ENCODE results near the gene GPR37. TPM values are rescaled to one million over a fixed set of nuclear protein-coding genes. Genes with fewer than 3 reads are reported as not detected.

Gene GPR37
- total RNA-seq, 1 experiment from 2014 or later = 10.5 TPM

DNA sequence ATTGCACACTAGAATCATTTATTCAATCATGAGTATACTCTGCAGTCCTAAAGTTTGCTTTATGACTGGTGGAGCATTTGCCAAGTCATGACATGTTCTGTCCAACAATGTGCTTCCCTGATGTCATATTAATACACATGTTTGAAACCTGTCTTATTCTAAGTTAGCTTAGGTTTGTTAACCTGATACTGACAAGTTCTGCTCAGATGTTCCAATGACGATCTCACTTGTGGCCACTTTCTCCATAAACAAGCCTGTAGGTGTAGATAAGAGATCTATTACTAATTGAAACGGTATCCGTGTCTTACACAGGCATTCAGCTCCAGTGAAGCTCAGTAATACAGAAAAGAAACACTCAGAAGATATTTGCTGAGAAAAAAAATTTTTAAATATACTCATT is 64.9 kb downstream of the GPR37 start:
- ATAC-seq (no peak), DNase-seq (no peak)
- Histone ChIP-seq H3K27ac (ENCODE audit: low read length) (no peak overlapping the region), H3K27me3 (ENCODE audit: low read length) (no peaks in the 10 kb centered on the region), H4K20me1 (ENCODE audit: low read length) (no peaks in the 10 kb centered on the region), H3K9me3 (ENCODE audit: low read length) (no peaks in the 10 kb centered on the region), H3K4me1 (ENCODE audit: insufficient read depth, low read length) (no peaks in the 10 kb centered on the region), H3K9me2 (replicated peaks; ENCODE audit: low read length) (no peaks in the 10 kb centered on the region), H3K4me2 (ENCODE audit: low read length) (no peak overlapping the region), H2AFZ (ENCODE audit: low read length) (no peak overlapping the region), H3F3A (ENCODE audit: low read length, unreplicated experiment) (no peaks in the 10 kb centered on the region), H3K79me2 (ENCODE audit: low read length) (no peaks in the 10 kb centered on the region), H3K4me3 (ENCODE audit: low read length) (no peak overlapping the region), H3K36me3 (ENCODE audit: low read depth, low read length) (no peaks in the 10 kb centered on the region), H3K9ac (ENCODE audit: low read length) (no peak overlapping the region)
- ChIA-PET CTCF (no interaction called here), POLR2A (ENCODE audit: unreplicated experiment) (no interaction called here)
- no TSS peak for BruUV-seq (replicated peaks)
- intact Hi-C loops (cut with micrococcal nuclease) = no loop called here
- TF ChIP-seq EZH2phosphoT487 (IDR thresholded peaks at IDR 0.05; ENCODE audit: borderline replicate concordance, low read length) (no peak), EZH2 (IDR thresholded peaks at IDR 0.05; ENCODE audit: low read length, unreplicated experiment) (no peak)
- TF ChIP-seq, protein P1, sequence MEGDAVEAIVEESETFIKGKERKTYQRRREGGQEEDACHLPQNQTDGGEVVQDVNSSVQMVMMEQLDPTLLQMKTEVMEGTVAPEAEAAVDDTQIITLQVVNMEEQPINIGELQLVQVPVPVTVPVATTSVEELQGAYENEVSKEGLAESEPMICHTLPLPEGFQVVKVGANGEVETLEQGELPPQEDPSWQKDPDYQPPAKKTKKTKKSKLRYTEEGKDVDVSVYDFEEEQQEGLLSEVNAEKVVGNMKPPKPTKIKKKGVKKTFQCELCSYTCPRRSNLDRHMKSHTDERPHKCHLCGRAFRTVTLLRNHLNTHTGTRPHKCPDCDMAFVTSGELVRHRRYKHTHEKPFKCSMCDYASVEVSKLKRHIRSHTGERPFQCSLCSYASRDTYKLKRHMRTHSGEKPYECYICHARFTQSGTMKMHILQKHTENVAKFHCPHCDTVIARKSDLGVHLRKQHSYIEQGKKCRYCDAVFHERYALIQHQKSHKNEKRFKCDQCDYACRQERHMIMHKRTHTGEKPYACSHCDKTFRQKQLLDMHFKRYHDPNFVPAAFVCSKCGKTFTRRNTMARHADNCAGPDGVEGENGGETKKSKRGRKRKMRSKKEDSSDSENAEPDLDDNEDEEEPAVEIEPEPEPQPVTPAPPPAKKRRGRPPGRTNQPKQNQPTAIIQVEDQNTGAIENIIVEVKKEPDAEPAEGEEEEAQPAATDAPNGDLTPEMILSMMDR (conservative IDR thresholded peaks at IDR 0.05; ENCODE audit: low read depth, low read length) = no peak

DNA sequence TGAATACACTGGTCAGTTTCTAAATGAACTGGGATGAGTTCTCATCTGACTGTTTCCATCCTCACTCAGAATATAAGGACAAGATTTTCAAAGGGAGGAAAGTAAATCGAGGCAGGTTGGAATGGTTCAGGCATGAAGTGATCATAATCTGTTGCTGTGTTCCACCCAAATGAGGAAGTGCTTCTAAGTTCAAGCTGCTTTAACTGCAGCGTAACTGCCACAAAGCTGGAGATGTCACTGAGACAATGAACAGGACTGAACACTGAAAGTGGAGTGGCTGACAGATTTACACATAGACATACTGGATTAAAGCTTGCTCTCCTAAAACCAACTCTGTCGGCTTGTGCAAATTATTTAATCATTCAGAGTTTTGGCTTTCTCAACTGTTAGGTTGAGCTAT is 66.6 kb downstream of the GPR37 start:
- H3K36me3 ChIP-seq (ENCODE audit: low read depth, low read length) = no peaks in the 10 kb centered on the region
- H3F3A ChIP-seq (ENCODE audit: low read length, unreplicated experiment) = no peaks in the 10 kb centered on the region
- H3K9me2 ChIP-seq (replicated peaks; ENCODE audit: low read length) = no peaks in the 10 kb centered on the region
- no peak overlapping the region for H2AFZ ChIP-seq (ENCODE audit: low read length)
- H3K27ac ChIP-seq (ENCODE audit: low read length) = no peak overlapping the region
- ChIA-PET CTCF (no interaction called here), POLR2A (ENCODE audit: unreplicated experiment) (no interaction called here)
- DNase-seq (no peak), ATAC-seq (no peak)
- H3K4me2 ChIP-seq (ENCODE audit: low read length) = no peak overlapping the region
- H3K9ac ChIP-seq (ENCODE audit: low read length) = no peak overlapping the region
- no peaks in the 10 kb centered on the region for H3K9me3 ChIP-seq (ENCODE audit: low read length)
- no peaks in the 10 kb centered on the region for H3K79me2 ChIP-seq (ENCODE audit: low read length)
- no peaks in the 10 kb centered on the region for H3K27me3 ChIP-seq (ENCODE audit: low read length)
- TF ChIP-seq, protein P1 (conservative IDR thresholded peaks at IDR 0.05; ENCODE audit: low read depth, low read length) = no peak
- TF ChIP-seq EZH2 (IDR thresholded peaks at IDR 0.05; ENCODE audit: low read length, unreplicated experiment) (no peak), EZH2phosphoT487 (IDR thresholded peaks at IDR 0.05; ENCODE audit: borderline replicate concordance, low read length) (no peak)
- no peak overlapping the region for H3K4me3 ChIP-seq (ENCODE audit: low read length)
- BruUV-seq (replicated peaks) = no TSS peak
- no peaks in the 10 kb centered on the region for H3K4me1 ChIP-seq (ENCODE audit: insufficient read depth, low read length)
- no peaks in the 10 kb centered on the region for H4K20me1 ChIP-seq (ENCODE audit: low read length)
- intact Hi-C loops (cut with micrococcal nuclease) = no loop called here

DNA sequence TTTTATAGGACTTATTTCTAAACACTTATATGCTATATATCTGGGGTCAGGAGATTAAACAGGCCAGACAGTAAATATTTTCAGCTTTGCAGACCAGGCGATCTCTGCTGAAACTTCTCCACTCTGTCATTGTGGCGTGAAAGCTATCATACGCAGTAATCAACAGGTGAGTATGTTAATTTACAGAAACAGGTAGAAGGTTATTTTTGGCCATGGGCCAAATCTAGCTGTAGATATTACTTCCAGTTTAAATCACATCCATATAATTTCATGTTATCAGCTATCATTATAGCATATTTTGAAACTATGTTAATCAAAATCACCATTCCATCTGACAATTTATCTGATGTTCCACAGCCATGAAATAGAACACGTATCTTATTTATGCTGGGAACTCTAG is 67.8 kb downstream of the GPR37 start:
- Histone ChIP-seq H3K4me1 (ENCODE audit: insufficient read depth, low read length) (no peaks in the 10 kb centered on the region), H3K27me3 (ENCODE audit: low read length) (no peaks in the 10 kb centered on the region), H3K9me3 (ENCODE audit: low read length) (no peaks in the 10 kb centered on the region), H3K36me3 (ENCODE audit: low read depth, low read length) (no peaks in the 10 kb centered on the region), H3K9me2 (replicated peaks; ENCODE audit: low read length) (no peaks in the 10 kb centered on the region), H3K4me3 (ENCODE audit: low read length) (no peak overlapping the region), H2AFZ (ENCODE audit: low read length) (no peak overlapping the region), H3K9ac (ENCODE audit: low read length) (no peak overlapping the region), H3K79me2 (ENCODE audit: low read length) (no peaks in the 10 kb centered on the region), H3K27ac (ENCODE audit: low read length) (no peak overlapping the region), H3F3A (ENCODE audit: low read length, unreplicated experiment) (no peaks in the 10 kb centered on the region), H3K4me2 (ENCODE audit: low read length) (no peak overlapping the region), H4K20me1 (ENCODE audit: low read length) (no peaks in the 10 kb centered on the region)
- BruUV-seq (replicated peaks) = no TSS peak
- TF ChIP-seq EZH2 (IDR thresholded peaks at IDR 0.05; ENCODE audit: low read length, unreplicated experiment) = no peak
- TF ChIP-seq EZH2phosphoT487 (IDR thresholded peaks at IDR 0.05; ENCODE audit: borderline replicate concordance, low read length) = no peak
- TF ChIP-seq, protein P1 (conservative IDR thresholded peaks at IDR 0.05; ENCODE audit: low read depth, low read length) = no peak
- no peak for ATAC-seq
- no peak for DNase-seq
- intact Hi-C loops (cut with micrococcal nuclease) = no loop called here
- POLR2A ChIA-PET (ENCODE audit: unreplicated experiment) = no interaction called here
- CTCF ChIA-PET = no interaction called here

Other genes with a start within 250 kb of the GPR37 start
- gene POT1, start 164.0 kb upstream of the GPR37 start, total RNA-seq (2014; rRNA removed) = 18.7 and 20.2 TPM in 2 replicates